ENCODE measurements around the gene PFDN4.

Gene PFDN4

DNA sequence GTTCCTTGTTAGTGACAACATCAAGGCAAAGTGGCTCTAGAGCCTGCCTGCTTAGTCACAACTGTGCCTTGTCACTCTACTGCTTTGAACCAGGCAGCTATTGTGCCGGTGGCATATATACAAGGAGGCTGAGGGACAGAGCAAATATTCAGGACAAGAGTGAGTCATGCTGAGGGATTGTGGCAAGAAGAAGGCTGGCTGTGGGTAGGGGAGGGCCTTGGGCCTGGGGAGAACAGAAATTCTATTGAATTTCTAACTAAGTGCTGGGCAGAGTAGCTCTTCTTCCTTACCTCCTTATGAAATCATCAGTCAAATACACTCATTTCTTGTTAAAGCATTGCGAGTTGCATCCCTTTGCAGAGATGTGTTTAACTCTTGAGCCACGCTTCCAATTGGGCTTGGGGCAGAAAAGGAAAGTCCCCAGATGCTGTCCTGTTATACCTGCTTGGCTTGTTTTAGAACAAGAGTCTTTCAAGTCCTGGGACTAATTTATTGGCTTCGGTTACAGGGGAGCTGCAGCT lies 59.7 kb downstream of the PFDN4 start:
- DNase-seq (ENCODE audit: insufficient read length, low spot score) (no peak), FAIRE-seq (no peak)
- TF ChIP-seq POLR2A (IDR thresholded peaks at IDR 0.05; ENCODE audit: low read depth, low read length) = no peak

- no peak for DNase-seq (ENCODE audit: insufficient read length, low spot score)
- FAIRE-seq = no peak
- TF ChIP-seq POLR2A (IDR thresholded peaks at IDR 0.05; ENCODE audit: low read depth, low read length) = no peak
Measured at GRCh38 chr20:54268941-54269340, 61.1 kb downstream of the PFDN4 start.
